H1 (cell line): ENCODE measurements around the gene METTL22. TPM values are rescaled to one million over a fixed set of nuclear protein-coding genes. Genes with fewer than 3 reads are reported as not detected.
A peak's percentile ranks its signal among the peaks of the same experiment; 100 is the strongest.

Experiments
- GTF2F1 ChIP-seq: IDR thresholded peaks from 2 replicates; pipeline ENCODE4 v1.6.1; 2012; ENCODE audit warnings: low read depth, low read length, improper control_type of control experiment, borderline replicate concordance
- JUN ChIP-seq: IDR thresholded peaks from 2 replicates; pipeline ENCODE4 v1.6.1; 2011; ENCODE audit warnings: low read depth, mild to moderate bottlenecking, improper control_type of control experiment, low read length
- POU5F1 ChIP-seq: IDR thresholded peaks from 2 replicates; pipeline ENCODE4 v1.6.1; 2011; ENCODE audit warnings: low read depth, mild to moderate bottlenecking, low read length, moderate library complexity
- RFX5 ChIP-seq: IDR thresholded peaks from 2 replicates; pipeline ENCODE4 v1.6.1; 2011; ENCODE audit warnings: low read depth, low read length, improper control_type of control experiment, borderline replicate concordance
- SAP30 ChIP-seq: fragments of 300-600 bp; sonication (generic); IDR thresholded peaks from 2 replicates; pipeline ENCODE4 v1.7.1; 2012; ENCODE audit warnings: low read length, moderate library complexity, mild to moderate bottlenecking, inconsistent platforms; ENCODE audit not compliant: insufficient read depth, insufficient replicate concordance
- SIN3A ChIP-seq, 2 experiments: IDR thresholded peaks in 1 of 2; conservative IDR thresholded peaks in 1 of 2; 2 replicates each; pipeline ENCODE4 v1.6.1; 2011 to 2012; ENCODE audit warnings: low read length in 2 of 2, improper control_type of control experiment in 1 of 2, low read depth in 1 of 2, mild to moderate bottlenecking in 1 of 2
- SP1 ChIP-seq: IDR thresholded peaks from 2 replicates; pipeline ENCODE4 v1.6.1; 2011; ENCODE audit warnings: low read depth, low read length
- SRF ChIP-seq: IDR thresholded peaks from 2 replicates; pipeline ENCODE4 v1.6.1; 2011; ENCODE audit warnings: mild to moderate bottlenecking, low read depth, low read length, moderate library complexity
- TCF12 ChIP-seq: IDR thresholded peaks from 2 replicates; pipeline ENCODE4 v1.6.1; 2011; ENCODE audit warnings: low read depth, mild to moderate bottlenecking, low read length
- TEAD4 ChIP-seq: IDR thresholded peaks from 2 replicates; pipeline ENCODE4 v1.6.1; 2012; ENCODE audit warnings: low read depth, low read length, inconsistent platforms, mixed read lengths
- polyA plus RNA-seq, 7 experiments: library from polyadenylated mRNA; depleted of rRNA in 3 of 7; stranded (reverse) in 5 of 7; unstranded in 2 of 7; fragments of >200 nt in 5 of 7; fragments of 200-250 nt in 2 of 7; gene quantifications; 1 replicate in 5 of 7; 2 replicates in 1 of 7; 4 replicates in 1 of 7; pipeline versions ENCODE4 v1.2.1 to v1.2.3, GENCODE V29; 2011 to 2013; ENCODE audit warnings: missing spikeins in 2 of 7, mixed read lengths in 2 of 7
- total RNA-seq: library from RNA; stranded (reverse); fragmentation: NEBNext Ultra II Directional; extraction: Animal tissue kit (Norgen Biotek cat#: 25700); gene quantifications from 2 replicates; pipeline ENCODE4 v1.2.1, GENCODE V29; 2021
- TF ChIP-seq, protein P1 (sequence below): IDR thresholded peaks from 2 replicates; pipeline ENCODE4 v1.6.1; 2012; ENCODE audit warnings: inconsistent platforms

METTL22 gene
- total and polyA plus RNA-seq, 2 of the 8 experiments (the other 6 are each of a cell fraction or from before 2014, with no cell fraction given), result 56.7 to 85.2 TPM

GRCh38 chr16:8572919-8573724, 48.4 kb upstream of the METTL22 start (continued):
- TF ChIP-seq SIN3A (conservative IDR thresholded peaks at IDR 0.05 in 1 of 2, IDR thresholded peaks at IDR 0.05 in 1 of 2; ENCODE audit: low read depth in 1 of 2, low read length in 2 of 2) (no peak), GTF2F1 (no peak), TCF12 (no peak), RFX5 (no peak), SAP30 (no peak), SP1 (no peak), POU5F1 (no peak), SRF (no peak), JUN (0 out of 2 replicates have a peak, but pooled peaks have one; percentile 40), TEAD4 (no peak)
- TF ChIP-seq, protein P1, sequence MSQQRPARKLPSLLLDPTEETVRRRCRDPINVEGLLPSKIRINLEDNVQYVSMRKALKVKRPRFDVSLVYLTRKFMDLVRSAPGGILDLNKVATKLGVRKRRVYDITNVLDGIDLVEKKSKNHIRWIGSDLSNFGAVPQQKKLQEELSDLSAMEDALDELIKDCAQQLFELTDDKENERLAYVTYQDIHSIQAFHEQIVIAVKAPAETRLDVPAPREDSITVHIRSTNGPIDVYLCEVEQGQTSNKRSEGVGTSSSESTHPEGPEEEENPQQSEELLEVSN, result no peak
